Measurements from ENCODE around the gene RNASE8. TPM values are rescaled to one million over a fixed set of nuclear protein-coding genes. Genes with fewer than 3 reads are reported as not detected.
"Not testable (repeated sequence)": the region's sequence is repeated elsewhere in the genome, so short reads cannot be mapped to it uniquely, and the experiment has no call there.

Gene RNASE8, protein sequence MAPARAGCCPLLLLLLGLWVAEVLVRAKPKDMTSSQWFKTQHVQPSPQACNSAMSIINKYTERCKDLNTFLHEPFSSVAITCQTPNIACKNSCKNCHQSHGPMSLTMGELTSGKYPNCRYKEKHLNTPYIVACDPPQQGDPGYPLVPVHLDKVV
- total RNA-seq = not detected

DNA sequence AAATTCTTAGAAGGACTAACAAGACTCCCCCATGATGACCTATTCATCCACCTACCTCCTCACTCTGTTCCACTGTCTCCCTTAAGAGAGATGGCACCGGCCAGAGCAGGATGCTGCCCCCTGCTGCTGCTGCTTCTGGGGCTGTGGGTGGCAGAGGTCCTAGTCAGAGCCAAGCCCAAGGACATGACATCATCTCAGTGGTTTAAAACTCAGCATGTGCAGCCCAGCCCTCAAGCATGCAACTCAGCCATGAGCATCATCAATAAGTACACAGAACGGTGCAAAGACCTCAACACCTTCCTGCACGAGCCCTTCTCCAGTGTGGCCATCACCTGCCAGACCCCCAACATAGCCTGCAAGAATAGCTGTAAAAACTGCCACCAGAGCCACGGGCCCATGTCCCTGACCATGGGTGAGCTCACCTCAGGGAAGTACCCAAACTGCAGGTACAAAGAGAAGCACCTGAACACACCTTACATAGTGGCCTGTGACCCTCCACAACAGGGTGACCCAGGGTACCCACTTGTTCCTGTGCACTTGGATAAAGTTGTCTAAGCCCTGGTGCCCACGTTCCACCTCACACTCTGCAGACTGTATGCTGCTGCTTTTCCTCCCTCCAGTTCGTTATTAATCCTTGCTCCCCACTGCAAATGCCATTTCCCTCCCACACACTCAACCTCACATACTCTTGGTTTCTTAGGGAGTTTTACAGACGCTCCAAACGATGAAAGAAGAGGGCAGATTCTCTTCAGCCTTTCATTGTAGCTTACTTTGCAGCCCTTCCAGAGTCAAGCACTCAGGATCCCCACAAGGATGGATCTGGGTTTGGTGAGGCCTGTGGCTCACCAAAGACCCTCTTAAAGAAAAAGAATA, at the start of gene RNASE8:
Gene RNASE8 (plus strand): TSS at position 20 of the 873 bp plus-strand sequence. CDS start 71 bp downstream, at position 91.
- DNase-seq (ENCODE audit: low spot score) = no peak

DNA sequence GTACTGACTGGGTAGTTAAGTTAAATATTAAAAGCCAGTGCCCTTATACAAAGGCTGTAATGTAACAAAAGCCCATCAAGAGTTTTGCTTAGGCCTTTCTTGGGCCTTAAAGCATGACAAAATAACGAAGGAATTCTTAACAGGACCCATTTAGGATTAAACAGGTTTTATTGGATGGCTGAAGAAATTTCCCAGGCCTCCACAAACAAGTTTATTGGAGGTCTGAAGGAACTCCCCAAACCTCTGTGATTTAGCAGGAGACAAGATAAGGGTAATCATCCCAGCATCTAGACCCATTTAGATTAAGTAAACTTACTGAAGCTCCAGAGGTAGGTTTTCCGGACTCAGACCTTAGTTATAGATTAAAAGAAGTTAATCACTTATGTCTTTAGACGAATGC, 47.9 kb upstream of the RNASE8 start:
- not testable (repeated sequence) for DNase-seq (ENCODE audit: low spot score)

DNA sequence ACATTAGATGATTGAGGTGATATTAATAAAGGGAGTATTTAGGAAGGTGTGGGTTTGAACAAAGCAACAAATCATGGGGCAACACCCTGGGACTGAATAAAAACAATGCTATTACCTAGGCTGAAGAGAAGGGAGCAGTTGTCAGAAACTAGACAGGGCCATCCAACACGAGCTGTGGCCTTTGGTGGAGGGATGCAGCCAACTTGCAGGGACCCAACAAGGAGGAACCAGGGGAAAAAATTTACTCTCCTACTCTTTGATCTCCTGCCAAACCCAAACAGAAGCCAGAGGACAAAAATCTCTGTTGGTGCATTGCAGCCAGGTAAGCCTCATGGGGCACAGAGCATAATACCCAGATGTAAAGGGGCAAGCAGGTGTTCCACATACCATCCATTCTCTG, 46.5 kb upstream of the RNASE8 start:
- DNase-seq (ENCODE audit: low spot score) = no peak

DNA sequence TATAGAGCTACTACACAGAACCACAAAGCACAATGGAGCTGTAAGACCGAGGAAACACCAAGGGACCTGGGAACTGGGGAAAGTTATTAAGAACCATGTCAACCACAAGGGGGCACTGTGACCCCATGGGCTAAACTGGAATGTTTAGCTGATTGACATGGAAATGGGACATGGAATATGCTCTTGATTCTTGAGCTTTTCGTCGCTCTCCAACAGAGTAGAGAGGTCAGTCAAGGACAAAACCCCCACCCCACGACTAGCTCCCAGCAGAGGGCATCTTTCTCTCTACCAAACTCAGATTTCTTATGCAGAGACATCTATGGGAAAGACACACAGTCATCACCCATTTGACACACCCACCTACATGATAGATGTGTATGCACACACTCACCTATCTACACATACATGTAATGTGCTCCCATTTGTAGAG, 42.8 kb upstream of the RNASE8 start:
- DNase-seq (ENCODE audit: low spot score) = peak; percentile 85

DNA sequence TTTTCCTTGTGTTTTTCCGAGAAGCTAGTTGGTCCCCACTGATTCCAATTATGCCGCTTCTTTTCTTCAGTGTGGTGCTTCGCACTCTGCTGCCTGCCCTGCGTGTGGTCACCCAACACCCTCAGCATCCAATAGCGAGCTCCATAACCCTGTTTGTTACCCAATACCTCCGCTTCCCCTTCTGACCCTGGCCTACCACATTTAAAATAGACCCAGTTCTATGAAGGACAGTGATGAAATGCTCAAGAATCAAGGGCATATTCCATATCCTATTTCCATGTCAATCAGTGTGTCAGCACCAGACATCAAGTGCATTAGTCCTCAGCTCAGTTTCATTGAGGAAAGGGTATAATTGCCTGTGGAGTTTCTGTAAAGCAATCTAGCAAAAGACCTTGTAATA, 42.3 kb upstream of the RNASE8 start:
- DNase-seq (ENCODE audit: low spot score) = no peak

DNA sequence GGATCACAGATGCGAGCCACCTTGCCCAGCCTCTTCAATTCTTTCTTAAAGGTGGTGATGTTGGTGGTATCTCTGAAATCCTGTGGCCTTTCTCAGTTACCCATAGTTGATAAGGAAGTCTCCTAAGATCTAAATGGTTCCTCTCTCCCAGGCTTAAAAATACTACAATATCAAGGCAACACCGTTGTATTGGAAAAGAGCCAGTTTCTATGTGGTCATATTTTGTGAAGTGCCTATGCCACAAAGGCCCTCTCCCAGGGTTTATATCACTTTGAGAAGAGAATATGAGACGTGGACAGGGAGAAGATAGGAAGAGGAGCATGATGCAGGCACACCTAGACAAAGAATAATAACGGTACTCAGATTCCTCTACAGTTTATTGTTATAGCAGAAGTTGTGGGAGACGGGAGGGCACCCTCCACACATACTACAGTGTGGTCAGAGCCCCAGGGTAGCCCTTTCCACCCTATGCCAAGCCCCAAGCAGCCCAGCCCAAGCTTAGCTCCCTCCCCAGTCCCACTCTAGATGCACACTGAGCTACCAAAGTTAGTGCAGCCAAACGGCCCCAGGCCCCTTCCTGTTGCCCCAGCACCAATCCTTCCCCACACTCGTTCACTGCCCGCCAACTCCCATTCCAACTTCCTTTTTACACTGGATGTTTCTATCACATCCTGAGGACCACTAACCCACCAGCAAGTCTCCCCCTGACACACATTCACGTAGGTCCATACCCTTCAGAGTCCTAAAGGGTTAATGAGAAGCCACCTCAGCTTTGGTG, 41.0 kb upstream of the RNASE8 start:
- DNase-seq (ENCODE audit: low spot score) = no peak

DNA sequence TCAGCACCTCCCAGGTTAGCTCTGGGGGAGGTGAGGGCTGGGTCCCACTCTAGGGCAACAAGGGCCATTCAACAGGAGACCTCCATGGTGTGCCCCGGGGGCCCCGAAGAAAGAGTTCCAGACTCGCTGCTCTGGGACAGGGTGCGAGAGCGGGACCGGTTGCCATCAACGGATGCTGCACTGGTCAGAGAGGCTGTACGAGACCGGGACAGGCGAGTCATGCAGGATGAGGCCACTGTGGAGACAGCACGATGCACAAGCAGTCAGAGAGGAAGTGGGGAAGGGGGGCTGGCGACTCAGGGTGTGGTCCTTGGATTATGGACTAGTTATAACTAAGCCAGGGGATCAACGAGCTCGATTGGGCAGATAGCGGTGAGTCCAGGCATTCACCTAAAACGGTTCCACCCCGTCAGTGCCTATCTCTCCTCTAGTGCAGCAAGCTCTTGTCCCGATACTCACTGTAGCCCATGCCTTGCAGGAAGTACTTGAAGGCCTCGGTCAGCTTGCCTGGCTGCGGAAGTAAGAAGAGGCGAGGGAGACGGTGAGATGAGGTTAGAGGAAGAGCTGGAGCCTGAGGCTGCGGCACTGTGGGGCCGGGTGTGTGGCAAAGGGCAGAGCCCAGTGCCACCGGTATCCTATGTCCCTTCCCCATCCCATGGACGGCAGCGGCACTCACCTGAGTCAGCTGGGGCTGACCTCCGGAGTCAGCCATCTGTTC, 39.9 kb upstream of the RNASE8 start:
- no peak for DNase-seq (ENCODE audit: low spot score)

DNA sequence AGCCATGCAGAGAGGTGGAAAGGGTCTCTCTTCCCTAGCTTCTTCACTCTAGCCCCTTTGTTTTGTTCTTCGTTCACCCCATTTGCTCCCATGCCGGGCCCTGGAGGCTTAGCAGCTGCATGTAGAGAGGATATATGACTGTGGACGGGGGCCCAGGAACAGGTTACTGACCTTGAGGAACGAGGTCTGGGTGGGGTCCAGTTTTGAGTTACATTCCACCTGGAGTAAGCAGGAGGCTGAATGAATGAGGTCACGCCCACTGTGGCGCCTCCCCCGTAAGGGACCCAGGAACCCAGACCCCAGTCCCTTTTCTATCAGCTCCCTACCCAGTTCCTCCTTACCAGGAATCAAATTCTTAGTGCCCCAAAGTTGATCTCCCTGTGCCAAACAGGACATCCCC, 39.3 kb upstream of the RNASE8 start:
- DNase-seq (ENCODE audit: low spot score) = no peak

DNA sequence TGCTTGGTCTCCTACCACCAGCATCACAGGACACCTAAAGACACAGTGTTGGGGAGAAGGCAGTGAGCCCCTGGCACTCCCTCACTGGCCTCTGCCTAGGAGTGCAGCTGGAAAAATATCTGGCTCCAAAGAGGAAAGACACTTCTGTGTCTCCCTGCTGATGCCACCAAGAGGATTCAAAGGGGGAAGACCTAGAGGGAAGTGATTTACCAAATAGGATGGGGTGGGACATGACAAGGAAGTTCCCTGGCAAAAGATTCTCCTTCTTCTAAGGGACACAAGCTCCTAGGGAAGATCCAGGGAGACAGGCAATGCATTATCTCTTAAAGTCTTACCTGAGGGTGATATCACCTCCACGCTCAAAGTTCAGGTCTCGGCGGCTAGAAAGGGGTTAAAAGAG, 38.8 kb upstream of the RNASE8 start:
- no peak for DNase-seq (ENCODE audit: low spot score)

DNA sequence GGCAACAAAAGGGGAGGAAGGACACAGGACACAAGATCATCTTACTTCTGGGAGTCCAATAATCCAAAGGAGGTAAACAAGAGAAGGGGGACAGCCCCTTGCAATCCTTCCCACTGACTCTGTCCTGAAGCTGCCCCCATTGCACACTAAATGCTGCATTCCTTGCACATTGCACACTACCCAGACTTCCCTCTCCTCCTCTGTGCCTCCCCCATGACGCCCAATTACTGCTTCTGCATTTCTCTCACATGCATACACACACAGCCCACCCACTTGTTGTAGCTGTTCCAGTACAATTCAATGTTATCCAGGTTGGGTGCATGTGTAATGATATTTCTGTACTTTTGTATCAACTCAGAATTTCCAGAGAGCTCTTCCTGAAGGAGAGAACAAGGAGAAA, 38.3 kb upstream of the RNASE8 start:
- no peak for DNase-seq (ENCODE audit: low spot score)

DNA sequence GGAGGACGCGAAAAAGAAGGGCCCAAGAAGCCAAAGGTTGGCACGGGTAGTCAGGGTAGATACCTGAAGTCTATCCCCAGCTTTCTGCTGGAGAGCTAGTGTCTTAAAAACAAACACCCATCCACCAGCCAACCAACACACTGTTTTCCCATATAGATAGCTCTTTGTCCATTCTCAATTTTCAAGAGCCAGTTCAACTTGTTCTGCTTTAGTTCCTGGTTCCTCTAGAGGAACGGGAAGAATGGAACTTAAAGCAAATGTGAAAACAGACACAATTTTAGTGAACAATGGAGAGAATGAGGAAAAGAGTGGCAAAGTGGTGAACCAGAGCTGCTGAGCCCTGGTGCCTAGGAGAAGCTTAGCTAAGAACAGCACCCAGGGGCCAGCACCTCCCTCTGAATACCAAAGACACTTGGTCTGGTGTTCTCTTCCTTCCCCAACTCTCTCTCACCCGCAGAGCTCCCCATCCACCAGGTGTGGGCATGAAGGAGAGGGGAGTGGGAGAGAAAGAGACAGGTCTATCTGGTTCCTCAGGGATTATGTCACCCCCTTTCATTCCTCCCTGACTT, 36.6 kb upstream of the RNASE8 start:
- no peak for DNase-seq (ENCODE audit: low spot score)

DNA sequence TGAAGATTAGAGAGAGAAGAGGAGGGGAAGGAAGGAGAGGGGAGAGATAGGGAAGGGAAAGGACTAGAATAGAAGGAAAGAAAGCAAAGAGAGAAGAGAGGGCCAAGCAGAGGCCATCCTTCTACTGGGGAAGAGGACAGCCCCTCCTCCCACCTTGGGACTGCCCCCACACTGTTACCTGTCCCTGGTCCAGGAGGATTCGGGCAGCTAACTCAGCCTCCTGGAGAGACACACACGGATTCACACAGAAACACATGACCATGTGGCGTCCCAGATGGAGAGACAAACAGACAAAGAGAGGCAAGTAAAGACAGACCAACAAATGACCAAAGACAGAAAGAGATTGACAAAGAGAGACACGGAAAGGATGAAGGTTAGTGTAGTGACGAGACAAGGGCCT, 34.9 kb upstream of the RNASE8 start:
- DNase-seq (ENCODE audit: low spot score) = no peak

DNA sequence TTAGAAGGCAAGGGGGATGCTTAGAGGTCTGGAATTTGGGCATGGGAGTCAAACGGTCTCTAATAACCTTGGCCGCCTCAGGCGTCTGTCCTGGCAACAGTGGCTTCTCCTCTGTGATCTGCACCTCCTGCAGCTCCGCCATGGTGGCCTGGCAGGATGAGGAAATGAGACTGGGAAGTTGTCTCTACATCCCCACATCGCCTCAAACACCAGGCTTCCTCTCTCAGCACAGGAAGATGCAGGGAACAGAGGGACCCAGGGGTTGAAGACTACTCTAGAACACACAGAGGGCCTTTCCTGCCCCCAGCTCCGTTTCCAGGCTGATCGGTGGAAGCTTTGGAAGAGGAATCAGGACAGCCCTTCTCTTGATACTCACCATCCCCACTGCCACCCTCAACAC, 34.4 kb upstream of the RNASE8 start:
- no peak for DNase-seq (ENCODE audit: low spot score)

DNA sequence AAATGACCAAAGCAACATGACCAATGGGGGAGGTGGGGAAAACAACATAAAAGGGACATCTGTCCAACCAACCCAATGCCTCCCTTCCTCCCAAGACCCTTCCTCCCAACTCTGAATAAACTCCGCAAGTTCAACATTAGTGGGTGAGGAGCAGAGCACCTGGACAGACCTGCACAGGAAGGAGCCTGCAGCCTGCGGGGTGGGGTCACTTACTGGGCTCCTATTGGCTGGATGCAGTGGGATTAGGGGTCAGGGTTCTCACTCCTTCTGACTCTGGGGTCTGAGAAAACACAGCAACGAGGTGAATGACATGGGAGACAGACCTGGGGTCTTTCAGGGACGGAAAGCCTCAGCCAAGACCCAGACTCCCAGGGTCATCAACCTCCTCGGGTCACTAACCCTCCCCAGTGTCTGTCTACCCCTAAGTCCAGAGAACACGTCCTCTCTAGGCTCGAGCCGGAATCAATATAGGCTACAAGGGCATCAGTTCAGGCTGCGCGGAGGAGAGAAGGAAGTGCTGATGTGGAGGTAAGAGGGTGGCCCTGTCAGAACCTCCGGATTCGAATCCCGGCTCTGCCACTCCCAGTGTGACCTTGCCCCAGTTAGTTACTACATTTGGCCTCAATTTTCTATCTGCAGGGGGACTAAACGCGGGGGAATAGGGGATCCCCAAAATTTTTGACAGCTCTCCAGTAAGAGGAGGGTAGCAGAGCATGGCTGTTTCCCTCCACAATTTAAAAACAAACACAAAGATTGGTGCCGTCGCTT, 33.6 kb upstream of the RNASE8 start:
- no peak for DNase-seq (ENCODE audit: low spot score)

DNA sequence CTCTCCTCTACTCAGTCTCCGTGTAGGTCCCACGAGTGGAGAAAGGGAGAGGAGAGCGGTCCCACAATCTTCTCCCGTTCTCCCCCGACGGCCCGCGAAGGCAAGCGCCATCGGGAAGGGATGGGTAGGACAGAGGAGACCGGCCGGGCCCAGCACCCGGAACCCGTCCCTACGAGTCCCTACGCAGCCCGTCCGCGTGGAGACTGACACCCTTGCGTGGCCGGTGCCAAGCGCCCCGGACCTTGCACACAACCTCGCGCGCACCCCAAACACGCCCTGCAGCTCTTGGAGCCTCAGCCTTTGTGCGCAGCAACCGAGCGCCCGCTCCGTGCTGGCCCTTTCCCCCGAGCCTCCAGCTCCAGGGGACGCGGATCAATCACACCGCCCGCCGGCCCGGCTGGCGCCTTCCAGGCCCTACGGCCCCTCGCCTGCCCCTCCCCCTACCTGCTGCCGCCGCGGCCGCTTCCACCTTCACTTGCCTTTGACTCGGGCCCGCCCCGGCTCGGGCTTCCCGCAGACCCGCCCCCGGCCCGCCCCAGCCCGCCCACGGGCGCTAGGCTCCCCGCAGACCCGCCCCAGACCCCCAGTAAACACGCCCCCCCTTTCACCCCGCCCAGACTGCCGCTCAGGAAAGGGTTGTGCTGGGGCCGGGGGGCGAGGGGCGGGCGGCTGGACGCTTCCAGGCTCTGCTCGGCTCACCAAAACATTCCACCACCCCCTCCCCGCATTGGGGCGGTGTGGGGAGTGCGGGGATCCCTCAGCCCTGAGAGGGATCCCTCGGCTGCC, 32.8 kb upstream of the RNASE8 start, which contains the start of gene NDRG2:
Gene NDRG2 (minus strand): TSS at position 477 of the 786 bp plus-strand sequence. CDS start 1,746 bp downstream, outside the sequence.
- peak; percentile 84 for DNase-seq (ENCODE audit: low spot score)

DNA sequence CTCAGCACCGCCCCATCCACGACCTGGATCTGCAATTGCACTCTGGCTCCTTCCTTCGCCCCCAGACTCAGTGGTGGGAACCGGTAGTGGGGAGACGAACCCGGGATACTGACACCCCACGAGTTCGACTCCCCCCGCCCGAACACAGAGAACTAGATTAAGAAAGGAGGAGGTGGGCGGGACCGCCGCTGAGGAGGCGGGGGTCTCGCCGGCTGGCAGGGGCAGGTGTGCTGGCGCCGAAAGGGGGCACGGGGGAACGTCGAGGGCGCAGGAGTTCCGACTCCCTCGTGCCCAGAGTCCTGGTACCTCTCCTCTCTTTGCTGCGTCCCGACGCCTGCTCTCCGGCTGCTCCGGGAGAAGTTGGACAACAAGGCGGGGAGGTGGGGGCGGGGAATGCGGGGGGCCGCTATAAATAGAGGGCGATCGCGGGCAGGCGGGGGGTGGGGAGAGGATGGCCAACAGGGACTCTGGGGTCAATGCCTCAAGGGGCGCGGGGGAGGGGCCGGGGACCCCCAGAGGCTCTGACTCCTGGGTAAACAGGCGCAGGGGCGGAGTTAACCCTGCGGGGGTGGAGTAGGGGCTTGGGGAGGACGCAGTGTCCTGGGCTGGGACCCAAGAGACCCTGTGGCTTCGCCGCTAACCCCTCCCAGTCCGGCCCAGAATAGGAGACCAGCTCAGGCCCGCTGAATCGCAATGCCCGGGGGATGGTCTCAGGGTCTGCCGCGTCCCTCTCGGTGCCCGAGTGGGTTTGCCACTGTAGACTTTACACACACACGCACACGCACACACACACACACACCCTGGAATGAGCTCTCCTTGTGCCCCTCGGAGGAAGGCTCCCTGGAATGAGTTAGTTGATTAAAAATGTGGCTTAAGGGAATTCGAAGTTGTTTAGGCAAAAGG, 32.0 kb upstream of the RNASE8 start:
- peak; percentile 62 for DNase-seq (ENCODE audit: low spot score)

DNA sequence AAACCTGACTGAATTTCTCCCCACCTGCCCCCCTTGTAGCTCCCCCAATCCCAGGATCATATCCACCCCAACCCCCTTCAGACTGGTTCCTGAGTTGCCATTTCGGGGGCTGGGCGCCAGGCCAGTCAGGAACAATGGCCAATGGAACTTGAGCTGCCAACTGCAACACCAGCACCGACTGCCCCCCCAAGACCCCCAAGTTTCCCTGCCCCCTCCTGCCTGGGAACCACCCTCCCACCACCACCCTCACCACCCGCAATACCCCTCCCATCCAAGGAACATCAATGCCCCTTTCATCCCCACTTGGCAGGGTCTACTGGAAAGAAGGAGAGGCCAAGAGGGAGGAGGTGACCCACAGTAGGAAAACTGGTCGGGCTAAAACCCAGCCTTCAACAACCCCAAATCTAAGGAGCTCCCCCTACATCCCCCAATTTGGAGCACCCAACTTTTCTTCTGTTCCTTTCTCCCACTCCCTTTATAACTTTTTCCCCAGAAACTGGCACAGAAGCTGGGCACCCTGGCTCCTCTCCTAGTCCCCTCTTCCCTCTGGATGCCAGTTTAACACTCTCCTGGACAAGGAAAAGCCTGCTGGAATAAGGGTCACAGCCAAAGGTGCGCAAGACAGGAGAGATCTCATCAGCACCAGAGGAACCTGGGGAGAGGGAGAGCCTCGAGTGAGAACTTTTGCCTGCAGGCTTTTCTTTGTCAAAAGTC, 31.2 kb upstream of the RNASE8 start:
- no peak for DNase-seq (ENCODE audit: low spot score)

DNA sequence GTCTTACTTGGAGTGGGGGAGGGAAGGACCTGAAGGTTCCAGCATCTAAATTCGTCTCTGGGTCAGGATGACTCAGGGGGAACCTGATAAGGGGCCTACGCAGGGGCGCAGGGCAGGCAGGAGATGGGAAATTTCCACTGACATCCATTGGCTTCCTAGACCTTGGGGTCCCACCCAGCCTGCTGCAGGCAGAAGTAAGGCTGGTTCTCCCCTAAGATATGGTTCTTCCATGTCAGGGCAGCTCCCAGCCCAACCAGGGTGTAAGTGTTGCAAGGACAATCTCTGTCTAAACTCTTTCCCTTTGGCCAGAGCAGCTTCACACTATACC, 30.7 kb upstream of the RNASE8 start:
- no peak for DNase-seq (ENCODE audit: low spot score)

Measured in ureter (tissue), 1 donor.